NCI-H2081 (cell line): ENCODE results near the gene TSPAN13.

Experiments used
- DNase-seq, 2 experiments: peaks; one replicate each; lab custom pipeline; 2025; lab: John Stamatoyannopoulos, UW

The TSPAN13 gene

DNA sequence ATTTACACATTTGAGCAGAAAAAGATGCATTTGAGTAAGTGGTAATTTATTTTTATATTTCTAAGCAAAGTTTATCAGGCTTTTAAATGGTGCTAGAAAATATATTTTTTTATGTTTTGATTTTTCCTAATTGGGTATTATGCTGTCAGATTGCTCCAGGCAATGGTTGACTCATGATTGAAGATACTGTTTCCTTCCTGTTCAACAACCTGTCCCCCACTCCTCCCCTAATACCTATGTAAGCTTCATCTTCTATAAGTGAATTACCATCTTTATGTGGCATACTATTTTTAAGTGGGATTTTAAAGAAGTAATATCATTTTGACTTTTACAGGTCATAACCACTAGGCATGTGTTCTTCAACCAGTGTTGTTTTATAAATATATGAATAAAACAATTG, 21.4 kb downstream of the TSPAN13 start:
- DNase-seq = no peak

DNA sequence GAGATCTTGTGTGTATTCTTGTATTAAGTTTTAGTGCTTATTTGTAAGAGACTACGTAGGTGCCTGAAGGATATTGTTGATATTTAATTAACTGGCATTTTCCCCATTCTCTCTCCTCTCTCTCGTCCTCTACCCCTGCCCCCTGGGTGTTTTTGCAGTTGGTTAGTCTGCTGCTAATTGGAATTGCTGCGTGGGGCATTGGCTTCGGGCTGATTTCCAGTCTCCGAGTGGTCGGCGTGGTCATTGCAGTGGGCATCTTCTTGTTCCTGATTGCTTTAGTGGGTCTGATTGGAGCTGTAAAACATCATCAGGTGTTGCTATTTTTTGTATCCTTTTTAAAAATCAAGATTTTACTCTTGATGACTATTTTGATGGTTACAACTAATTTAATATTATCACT, 22.5 kb downstream of the TSPAN13 start:
- no peak for DNase-seq

DNA sequence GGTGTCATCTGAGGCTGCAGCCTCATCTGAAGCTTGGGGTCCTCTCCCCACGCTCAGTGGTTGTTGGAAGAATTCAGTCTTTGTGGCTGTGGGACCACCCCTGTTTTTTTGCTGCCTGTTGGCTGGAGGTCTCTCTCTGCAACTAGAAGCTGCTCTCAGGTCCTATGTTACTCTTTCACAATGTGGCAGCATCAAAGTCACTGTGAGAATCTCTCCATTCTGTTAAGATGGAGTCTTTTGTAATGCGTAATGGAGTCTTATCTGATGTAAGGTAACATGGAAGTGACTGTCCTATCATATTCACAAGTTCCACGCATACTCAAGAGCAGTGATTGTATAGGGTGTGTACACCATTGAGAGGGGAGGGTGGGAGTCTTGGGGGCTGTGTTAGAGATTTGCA, 24.9 kb downstream of the TSPAN13 start:
- DNase-seq = no peak

DNA sequence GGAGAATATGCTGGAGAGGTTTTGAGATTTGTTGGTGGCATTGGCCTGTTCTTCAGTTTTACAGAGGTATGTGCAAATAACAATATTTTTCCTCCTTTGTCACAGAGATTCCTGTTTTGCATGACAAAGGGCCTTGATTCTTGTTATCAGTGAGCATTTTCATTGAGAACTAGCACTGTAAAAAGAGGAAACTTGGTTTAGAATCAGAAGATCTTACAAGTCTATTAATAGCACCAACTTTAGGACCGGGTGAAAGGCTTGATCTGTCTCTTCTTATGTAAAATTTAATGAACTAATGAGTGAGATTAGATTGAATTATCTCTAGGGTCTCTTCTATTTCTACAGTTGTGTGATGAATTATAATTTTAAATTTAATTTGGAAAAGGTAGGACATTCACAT, 25.5 kb downstream of the TSPAN13 start:
- DNase-seq = no peak

DNA sequence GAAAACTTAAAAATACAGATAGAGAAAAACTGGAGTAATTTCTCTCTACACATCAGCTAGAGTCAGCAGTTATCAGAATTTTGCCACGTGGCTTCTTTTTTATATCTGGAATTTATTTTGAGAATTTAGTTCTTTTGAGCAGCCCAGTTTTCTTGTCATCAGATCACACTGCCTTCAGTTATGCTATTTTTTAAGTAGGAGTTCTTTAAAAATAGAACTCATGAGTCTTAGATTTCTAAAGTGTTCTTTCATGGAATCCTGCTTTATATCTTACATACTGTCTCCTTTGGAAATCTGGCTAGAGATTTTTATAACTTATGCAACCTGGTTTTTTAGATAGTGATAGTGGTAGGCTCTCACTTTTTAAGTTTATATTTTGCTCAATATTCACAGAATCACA, 27.0 kb downstream of the TSPAN13 start:
- DNase-seq = no peak

DNA sequence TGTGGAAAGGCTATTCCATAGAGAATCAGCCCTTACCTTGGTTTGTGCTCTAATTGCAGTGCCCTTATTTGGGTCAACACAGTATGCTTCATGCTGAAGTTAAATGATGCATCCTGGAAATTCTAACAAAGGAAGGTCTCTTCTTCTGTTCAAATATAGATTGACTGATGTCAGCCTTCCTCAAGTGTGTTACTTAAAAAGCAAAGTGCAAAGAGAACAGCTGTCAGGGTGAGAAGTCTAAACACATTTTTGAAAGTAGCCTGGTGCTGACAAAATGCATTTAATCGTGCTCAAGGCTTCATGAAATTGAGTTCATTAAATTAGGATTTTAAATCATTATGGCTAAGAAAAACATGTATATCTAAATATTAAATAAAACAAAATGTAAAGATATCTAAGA, 31.8 kb downstream of the TSPAN13 start:
- DNase-seq = no peak

DNA sequence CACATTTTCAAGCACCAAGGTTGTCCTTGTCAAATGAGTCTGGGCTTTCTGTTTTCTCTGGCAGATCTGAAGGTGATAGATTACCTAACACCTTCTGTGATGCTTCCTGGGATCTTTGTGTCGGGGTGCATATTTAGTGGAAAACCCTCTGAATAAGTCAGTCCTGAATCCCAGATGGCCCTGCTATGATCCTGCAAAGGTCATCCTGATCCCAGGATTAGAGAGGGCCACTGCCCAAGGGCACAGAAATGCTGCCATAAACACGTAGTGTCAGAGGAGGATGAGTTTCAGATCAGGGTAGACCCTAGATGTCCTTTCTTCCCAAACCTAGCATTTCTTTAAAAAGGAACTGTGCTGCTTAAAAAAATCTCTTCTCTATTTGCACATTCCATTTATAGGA, 32.3 kb downstream of the TSPAN13 start:
- no peak for DNase-seq

DNA sequence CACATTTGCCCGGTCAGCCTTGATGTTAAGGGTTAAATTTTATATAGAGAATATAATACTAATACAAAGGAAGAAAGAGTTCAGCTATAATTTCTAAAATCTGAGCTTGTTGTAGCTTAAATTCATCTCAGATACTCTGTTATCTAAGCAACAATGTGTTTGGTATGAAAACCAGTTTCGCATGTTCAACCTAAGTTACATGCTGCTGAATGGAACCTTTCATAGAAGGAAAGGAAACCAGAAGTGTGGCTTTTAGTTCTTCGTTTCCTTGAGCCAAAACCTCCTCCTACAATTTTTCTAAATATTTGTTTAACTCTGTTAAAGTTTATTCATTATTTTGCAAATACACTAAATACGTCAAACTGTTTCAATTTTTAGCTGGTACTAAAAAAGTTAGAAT, 32.7 kb downstream of the TSPAN13 start:
- DNase-seq = no peak

DNA sequence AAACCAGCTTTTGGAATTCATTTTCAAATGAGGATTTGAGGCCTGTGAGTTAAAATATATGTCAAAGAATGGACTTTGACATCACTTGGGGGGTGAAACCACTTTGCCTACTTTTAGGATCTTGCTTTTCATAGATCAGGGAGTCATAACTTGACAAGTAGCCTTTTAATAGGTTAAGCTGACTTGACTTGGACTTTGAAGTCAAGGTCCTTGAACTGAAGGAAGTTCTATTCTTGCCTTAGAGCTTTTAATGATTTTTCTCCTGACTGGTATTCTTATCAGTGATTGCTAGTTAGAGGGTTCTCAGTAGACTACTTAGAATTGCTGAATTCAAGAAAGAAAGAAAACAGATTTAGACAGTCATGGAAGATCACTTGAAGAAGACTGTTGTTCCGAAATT, 33.6 kb downstream of the TSPAN13 start:
- DNase-seq = no peak

DNA sequence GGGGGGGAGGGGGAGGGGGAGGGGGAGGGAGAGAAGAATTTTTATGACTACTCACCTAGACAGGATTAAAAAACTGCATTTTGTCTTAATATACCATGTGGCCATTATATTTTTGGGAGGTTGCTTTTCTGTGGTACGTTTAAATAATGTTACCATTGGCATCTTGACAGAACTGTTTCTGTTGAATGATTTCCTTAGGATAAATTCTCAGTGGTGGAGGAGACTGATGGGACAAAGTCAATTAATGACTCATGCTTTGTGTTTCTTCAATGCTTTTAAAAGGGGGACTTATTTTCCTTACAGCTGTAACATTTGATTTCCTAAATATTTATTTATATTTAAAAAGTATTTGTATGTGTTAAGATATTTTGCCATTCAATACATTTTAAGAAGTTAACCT, 37.5 kb downstream of the TSPAN13 start:
- DNase-seq = no peak

DNA sequence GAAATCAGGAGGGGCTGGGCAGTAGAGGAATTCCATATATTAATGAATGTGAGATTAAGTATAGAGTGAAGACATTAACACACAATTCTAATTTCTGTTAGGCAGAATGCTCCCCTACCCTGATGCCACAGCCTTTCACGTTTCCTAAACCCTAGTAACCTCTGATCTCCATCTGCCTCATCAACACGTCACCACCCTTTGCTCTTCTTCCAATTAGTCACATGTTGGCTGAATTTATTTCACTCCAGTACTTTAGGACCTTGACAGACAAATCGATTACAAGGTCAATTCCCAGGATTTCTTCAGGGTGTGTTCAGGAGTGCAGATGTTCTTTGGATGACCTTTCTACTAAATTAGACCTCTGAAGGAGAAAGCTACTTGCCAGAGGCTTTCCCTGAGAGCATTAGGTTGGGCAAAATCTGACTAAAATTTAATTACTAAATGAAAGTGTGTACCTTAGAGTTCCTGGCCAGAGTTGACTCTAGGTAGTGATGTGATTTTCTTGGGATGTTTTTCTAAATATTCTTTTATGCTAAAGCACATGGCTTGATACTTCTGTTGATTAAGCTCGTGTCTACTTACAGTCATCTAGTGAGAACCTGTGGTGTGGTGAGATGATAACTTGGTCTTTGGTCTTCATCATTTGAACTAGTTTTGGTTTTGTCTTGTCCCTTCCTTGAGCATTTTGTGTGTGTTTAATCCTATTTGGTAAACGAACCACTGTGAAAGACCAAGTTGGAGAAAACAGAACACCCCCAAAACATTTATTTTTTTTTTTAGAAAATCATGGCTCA, 38.5 kb downstream of the TSPAN13 start:
- no peak for DNase-seq

DNA sequence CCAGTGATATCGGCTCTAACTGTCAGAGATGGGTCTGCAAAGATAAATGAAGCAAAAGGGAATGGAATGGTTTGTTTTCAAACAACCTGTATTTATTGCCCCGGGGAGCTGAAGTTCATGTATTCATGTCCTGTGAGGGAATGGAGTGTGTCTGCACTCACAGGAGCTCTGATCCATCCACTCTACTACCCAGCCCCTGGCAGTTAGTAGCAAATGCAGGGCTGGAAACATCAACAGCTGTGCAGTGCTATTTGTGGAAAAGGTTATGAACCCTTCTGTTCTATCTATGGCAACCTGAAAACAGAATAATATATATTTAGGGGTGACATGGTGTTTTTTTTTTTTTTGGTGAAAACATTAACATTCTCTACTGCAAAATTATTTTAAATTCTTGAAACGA, 41.4 kb downstream of the TSPAN13 start:
- no peak for DNase-seq

DNA sequence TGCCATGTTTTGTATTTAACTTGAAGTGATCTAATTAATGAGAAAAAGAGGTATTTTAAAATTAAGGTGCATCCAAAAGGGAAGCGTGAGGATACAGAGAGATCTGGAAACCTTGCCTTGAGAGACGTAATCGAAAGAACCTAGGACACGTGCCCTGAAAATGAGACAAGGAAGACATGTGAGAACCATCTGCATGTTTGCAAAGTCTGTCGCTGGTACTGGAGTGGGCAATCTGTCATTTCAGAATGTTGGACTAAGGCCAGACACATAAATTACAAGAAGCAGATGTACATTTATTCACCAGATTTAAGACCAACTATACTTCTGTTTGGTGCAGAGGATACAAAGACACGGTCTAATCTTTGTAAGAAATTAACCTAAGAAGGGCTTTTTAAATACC, 42.1 kb downstream of the TSPAN13 start:
- DNase-seq = peak; percentile 42 to 78

DNA sequence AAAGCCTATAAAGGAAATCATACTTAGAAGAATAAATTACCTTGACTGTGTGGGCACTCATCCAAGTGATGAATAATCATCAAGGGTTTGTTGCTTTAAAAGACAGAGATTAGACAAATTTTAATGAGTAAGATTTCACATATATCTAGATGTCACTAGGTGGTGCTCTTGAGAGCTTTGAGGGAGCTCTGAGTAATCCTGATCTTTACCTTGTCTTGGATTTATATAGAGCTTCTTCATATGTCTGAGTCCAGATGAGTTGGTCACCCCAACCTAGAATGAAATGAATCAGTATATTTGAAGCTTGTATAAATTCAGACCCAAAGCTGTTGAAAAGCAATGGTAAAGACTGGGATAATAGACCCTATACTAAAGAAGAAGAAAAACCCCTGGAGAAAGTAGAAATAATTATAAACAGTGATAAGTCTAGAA, 47.6 kb downstream of the TSPAN13 start:
- peak; percentile 69 to 82 for DNase-seq

DNA sequence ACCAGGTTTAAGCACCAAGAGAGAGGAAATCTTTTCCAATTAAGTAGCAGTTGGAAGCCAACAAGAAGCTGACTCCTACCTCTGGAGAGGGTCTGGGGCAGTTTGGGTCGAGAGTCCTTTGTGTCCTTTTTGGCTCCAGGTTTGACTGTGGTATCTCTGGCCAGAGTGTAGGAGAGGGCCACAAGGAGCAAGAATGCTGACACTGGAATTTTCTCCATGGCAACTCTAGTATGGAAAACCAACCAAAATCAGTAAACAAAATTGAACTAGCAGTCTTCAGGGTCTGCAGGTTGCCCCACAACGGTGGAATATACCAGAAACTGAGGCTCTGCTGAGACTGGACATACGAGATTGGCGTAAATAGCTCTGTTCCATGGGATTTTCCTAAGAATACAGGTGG, 48.0 kb downstream of the TSPAN13 start:
- DNase-seq = no peak

DNA sequence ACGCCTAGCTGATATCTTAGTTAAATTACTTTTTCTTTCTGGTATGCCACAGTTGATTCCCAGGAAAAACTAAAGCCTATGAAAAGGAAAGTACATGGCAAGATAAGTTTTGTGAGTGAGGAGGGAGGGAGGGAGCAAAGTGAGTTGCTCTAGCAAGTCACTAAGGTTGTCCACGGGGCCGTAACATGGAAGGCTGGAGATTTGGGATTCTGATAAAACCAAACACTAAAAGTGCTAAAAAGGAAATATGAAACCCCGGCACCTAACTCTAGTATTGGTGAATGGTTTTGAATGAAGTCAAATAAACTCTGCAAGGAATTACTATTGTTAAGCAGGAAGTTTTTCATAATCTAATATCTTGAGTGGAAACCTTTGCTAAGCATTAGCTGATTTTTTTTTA, 49.6 kb downstream of the TSPAN13 start:
- no peak for DNase-seq

DNA sequence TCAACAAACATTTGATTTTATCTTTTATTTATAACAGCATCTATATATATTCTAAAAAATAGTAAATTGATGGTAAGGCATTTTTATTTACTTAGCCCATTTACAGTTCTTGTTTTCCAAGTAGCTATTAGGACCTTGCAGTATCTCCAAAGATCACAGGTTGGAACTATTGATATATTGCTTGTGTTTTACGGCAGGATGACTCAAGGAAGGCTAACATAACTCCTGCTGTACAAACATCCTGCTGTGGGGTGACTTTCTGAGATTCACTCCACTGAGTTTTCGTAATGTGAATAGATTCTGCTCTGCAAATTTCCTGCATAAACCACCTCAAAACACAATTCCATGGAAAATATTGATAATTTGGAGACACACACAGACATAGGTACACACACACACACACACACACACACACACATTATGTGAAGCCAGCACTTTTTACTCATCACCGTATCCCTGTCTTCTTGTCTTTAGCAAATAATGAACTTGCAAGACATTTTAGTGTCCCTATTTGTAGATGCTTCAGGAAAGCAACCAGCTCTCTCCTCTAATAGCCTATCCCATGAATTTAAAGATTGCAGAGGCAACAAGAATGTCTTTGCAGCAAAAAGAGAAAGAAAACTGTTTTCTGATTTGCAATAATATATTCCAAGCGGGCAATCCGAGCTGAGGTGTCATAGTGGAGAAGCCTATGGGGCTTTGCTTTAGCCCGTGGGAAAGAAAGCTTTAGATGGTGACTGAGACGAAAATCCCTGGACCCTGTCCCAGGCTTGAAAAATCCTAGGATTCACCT, 50.5 kb downstream of the TSPAN13 start:
- DNase-seq = peak; percentile 17 to 30

DNA sequence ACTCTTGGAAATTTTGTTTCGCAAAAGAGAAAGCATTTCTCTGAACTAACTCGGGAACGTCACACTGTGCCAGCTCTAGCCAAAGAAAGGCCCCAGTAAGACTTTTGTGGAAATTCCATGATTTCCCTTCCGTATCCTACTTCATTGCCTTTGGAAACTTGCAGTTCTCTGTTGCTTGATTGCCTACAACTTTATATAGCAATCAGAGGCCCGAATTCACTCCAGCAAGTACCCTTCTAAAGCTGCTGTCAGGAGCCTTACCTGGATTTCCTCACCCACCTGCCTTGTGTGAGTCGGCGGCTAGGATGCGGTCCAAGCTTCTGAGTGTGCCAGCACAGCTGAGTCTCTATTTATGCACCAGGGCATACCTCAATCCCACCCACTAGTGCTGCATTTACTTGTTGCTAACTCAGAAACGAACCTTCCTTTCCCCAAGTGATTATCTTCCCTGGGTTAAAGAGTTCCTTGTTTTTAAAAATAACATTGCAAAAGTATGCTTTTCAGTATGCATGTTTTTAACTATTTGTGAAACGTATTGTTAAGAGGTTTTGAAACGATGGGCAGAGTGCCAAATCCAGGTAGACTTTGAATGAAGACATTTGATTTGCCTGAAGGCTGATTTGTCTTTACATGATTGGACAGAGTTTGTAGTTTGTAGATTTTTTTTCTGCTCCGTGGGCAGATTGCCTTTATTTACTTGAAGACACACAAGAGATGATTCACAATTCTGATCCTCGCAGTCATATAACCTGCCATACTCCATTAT, 51.3 kb downstream of the TSPAN13 start, which contains the start of gene AGR2:
Gene AGR2, minus strand, starts transcription at position 326 of the 766 bp plus-strand sequence. CDS start 3,203 bp downstream, outside the sequence.
- peak; percentile 83 to 92 for DNase-seq

DNA sequence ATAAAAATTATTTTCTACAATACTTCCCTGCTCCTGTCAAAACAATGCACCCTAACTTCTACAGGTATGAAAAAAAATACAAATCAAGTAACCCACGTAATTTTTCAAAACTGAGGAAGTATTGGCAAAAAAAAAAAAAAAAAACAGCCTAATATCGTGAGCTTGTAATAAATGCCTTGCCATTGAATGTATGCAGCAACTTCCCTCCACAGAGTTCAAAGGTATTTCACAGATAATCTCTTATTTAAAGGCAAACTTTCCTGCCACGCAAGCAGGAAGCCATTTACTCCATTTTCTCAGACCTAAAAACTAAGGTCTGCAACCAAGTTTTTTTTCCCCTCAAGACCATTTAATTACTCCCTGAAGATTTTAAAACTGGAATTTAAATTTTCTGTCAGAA, 51.9 kb downstream of the TSPAN13 start:
- no peak for DNase-seq

DNA sequence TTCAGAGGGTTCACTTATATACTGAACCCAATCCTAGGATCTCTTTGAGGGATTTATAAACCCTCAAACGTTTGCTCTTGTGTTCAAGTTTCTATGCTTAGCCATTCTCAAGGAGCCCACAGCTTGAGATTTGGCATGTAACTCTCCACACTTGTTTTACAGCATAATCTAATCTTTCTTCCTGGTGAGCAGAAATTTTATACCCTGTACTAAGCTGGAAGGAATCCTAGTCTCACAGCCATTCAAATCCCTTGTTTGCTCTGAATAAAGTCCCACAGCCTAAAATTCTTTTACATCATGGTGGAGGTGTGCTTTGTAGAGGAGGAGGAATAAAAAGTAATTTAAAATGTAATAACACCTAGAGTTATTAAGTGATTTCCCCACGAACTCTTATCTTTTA, 56.6 kb downstream of the TSPAN13 start:
- no peak for DNase-seq

DNA sequence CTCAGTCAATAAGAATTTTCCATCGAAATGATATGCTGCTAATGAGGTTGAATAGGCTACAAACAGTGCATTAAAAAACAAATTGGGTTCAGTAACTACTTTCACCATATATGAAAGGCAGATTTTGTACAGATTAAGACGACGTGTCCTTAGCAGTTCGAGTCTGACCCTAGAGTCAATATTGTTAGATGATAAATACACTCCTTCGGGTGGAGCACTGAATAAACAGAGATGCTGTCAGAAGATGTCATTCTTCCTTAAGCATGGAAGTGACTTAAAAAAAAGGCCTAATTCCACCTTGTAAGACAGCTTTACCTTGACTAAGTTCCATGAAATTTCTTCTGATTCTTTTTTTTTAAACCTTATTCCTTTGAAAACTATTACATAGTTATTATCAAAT, 57.0 kb downstream of the TSPAN13 start:
- no peak for DNase-seq

DNA sequence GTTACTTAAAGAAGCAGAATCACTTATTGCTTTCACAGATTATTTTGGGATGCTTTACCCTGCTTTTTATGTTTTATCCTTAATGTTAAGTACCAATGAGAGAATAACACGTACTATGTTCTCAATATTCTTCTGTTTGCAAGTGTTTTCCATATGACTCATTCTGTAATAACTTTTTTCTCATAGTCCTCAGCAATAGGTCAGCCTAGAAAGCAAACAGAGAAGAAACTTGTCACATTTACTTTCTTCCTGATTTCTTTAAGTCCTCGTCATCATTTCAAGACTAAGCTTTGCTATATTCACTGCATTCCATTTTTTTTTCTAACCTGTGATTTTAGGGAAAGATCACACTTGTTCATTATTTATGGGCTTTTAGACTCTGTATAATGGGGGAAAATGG, 58.0 kb downstream of the TSPAN13 start:
- no peak for DNase-seq
